Fibroblast of peridontal ligament (primary cell): Measurements from ENCODE around the gene FCHSD1.
"Not testable (repeated sequence)": the region's sequence is repeated elsewhere in the genome, so short reads cannot be mapped to it uniquely, and the experiment has no call there.

Source experiments
- DNase-seq: peaks from one replicate; pipeline ENCODE4 v3.0.0-alpha.2; 2010; ENCODE audit errors: extremely low read depth

Gene FCHSD1

GRCh38 chr5:141617682-141618029 lies 33.6 kb downstream of the FCHSD1 start:
- DNase-seq: peak; percentile 20

GRCh38 chr5:141617128-141617527 lies 34.1 kb downstream of the FCHSD1 start:
- peak; percentile 24 for DNase-seq

- DNase-seq: no peak
Measured at GRCh38 chr5:141615991-141616720, 35.1 kb downstream of the FCHSD1 start.

GRCh38 chr5:141613344-141613743 lies 37.9 kb downstream of the FCHSD1 start:
- no peak for DNase-seq

GRCh38 chr5:141611289-141611688 lies 39.9 kb downstream of the FCHSD1 start:
- DNase-seq: no peak

GRCh38 chr5:141609921-141610320 lies 41.3 kb downstream of the FCHSD1 start:
- not testable (repeated sequence) for DNase-seq

GRCh38 chr5:141609044-141609443 lies 42.2 kb downstream of the FCHSD1 start:
- no peak for DNase-seq

- DNase-seq: no peak
Measured at GRCh38 chr5:141608557-141608956, 42.7 kb downstream of the FCHSD1 start.

- no peak for DNase-seq
Measured at GRCh38 chr5:141608046-141608445, 43.2 kb downstream of the FCHSD1 start.

- peak; percentile 70 for DNase-seq
Measured at GRCh38 chr5:141605523-141606277, 45.5 kb downstream of the FCHSD1 start.

GRCh38 chr5:141603923-141604717 lies 47.1 kb downstream of the FCHSD1 start:
- DNase-seq: peak; percentile 94

- DNase-seq: no peak
Measured at GRCh38 chr5:141602606-141603005, 48.6 kb downstream of the FCHSD1 start.

- peak; percentile 63 for DNase-seq
Measured at GRCh38 chr5:141598391-141599345, 52.5 kb downstream of the FCHSD1 start.

- DNase-seq: no peak
Measured at GRCh38 chr5:141597814-141598213, 53.4 kb downstream of the FCHSD1 start.

- no peak for DNase-seq
Measured at GRCh38 chr5:141597394-141597793, 53.8 kb downstream of the FCHSD1 start.

GRCh38 chr5:141596867-141597266 lies 54.4 kb downstream of the FCHSD1 start:
- DNase-seq: no peak

GRCh38 chr5:141590127-141590526 lies 61.1 kb downstream of the FCHSD1 start:
- no peak for DNase-seq
